PC-9 (cell line): ENCODE measurements around the gene MXRA5. TPM values are rescaled to one million over a fixed set of nuclear protein-coding genes. Genes with fewer than 3 reads are reported as not detected.

Experiments
- BruUV-seq: library from RNA; stranded (reverse); fragments of 400-500 nt; replicated peaks from 2 replicates; lab custom pipeline; 2021; lab: Mats Ljungman, UMichigan
- CTCF ChIA-PET: fragments of 300-600 bp; sonication (Branson Sonifier 250); formaldehyde crosslinking; loops from one replicate; lab custom pipeline; 2022; ENCODE audit warnings: antibody characterized with exemption; lab: Charles Lee
- POLR2A ChIA-PET: fragments of 300-600 bp; sonication (Branson Sonifier 250); formaldehyde crosslinking; loops from one replicate; lab custom pipeline; 2022; ENCODE audit warnings: antibody characterized with exemption; ENCODE audit not compliant: unreplicated experiment; lab: Charles Lee
- DNase-seq, 2 experiments: peaks; one replicate each; pipeline versions ENCODE4 v3.0.0 to v3.0.0-alpha.2; 2015 to 2022; ENCODE audit warnings: mixed read lengths in 1 of 2
- H2AFZ ChIP-seq: fragments of 200-600 bp; sonication (generic); 2 replicates; pipeline ENCODE4 v1.8.1; 2017; ENCODE audit warnings: antibody characterized with exemption
- H3F3A ChIP-seq: fragments of 200-600 bp; sonication (generic); 2 replicates; pipeline ENCODE4 v1.8.1; 2017; ENCODE audit warnings: antibody characterized with exemption, mild to moderate bottlenecking, low read depth; ENCODE audit not compliant: insufficient read depth
- H3K27ac ChIP-seq: fragments of 200-600 bp; sonication (generic); 2 replicates; pipeline ENCODE4 v1.6.1; 2016; ENCODE audit warnings: mixed run types
- H3K27me3 ChIP-seq: fragments of 200-600 bp; sonication (generic); 2 replicates; pipeline ENCODE4 v1.6.1; 2016; ENCODE audit warnings: low read depth, mixed run types; ENCODE audit not compliant: insufficient read depth
- H3K36me3 ChIP-seq: fragments of 200-600 bp; sonication (generic); 2 replicates; pipeline ENCODE4 v1.6.1; 2016; ENCODE audit warnings: low read depth, mixed run types
- H3K4me1 ChIP-seq: fragments of 200-600 bp; sonication (generic); replicated peaks from 2 replicates; pipeline ENCODE4 v1.6.1; 2016; ENCODE audit warnings: mixed run types; ENCODE audit not compliant: insufficient read depth
- H3K4me2 ChIP-seq: fragments of 200-600 bp; sonication (generic); 2 replicates; pipeline ENCODE4 v1.6.1; 2017; ENCODE audit warnings: mixed run types
- H3K4me3 ChIP-seq: fragments of 200-600 bp; sonication (generic); 2 replicates; pipeline ENCODE4 v1.6.1; 2016; ENCODE audit warnings: mixed run types
- H3K79me2 ChIP-seq: fragments of 200-600 bp; sonication (generic); 2 replicates; pipeline ENCODE4 v1.6.1; 2017; ENCODE audit warnings: low read depth, mixed run types
- H3K9me2 ChIP-seq: fragments of 200-600 bp; sonication (generic); 2 replicates; pipeline ENCODE4 v1.8.1; 2017; ENCODE audit warnings: mild to moderate bottlenecking; ENCODE audit not compliant: insufficient read depth
- H3K9me3 ChIP-seq: fragments of 200-600 bp; sonication (generic); 2 replicates; pipeline ENCODE4 v1.8.1; 2016; ENCODE audit warnings: low read depth; ENCODE audit not compliant: insufficient read depth
- H4K20me1 ChIP-seq: fragments of 200-600 bp; sonication (generic); 2 replicates; pipeline ENCODE4 v1.8.1; 2017; ENCODE audit not compliant: insufficient read depth
- CTCF ChIP-seq: fragments of 200-600 bp; sonication (generic); conservative IDR thresholded peaks from 2 replicates; pipeline ENCODE4 v1.6.1; 2017; ENCODE audit warnings: mixed run types, antibody characterized with exemption, mild to moderate bottlenecking, moderate library complexity
- EZH2 ChIP-seq: fragments of 200-600 bp; sonication (generic); IDR thresholded peaks from 2 replicates; pipeline ENCODE4 v1.8.0; 2017; ENCODE audit warnings: antibody characterized with exemption, low read depth
- intact Hi-C: fragments of 100-400 bp; cut with micrococcal nuclease; formaldehyde crosslinking; loops from one replicate; pipeline ENCODE4 v1.10.0; 2022; ENCODE audit not compliant: unreplicated experiment
- total RNA-seq: library from RNA; stranded (reverse); gene quantifications from 2 replicates; pipeline ENCODE4 v1.2.3, GENCODE V29; 2021

The MXRA5 gene
- total RNA-seq, 1 experiment from 2014 or later, result not detected

- POLR2A ChIA-PET, result no interaction called here
- intact Hi-C loops, result no loop called here
- no peaks in the 10 kb centered on the region for H3K9me3 ChIP-seq
Measured at GRCh38 chrX:3293251-3293650, 53.2 kb downstream of the MXRA5 start.

GRCh38 chrX:3290561-3290960, 55.9 kb downstream of the MXRA5 start:
- intact Hi-C loops, result no loop called here
- Histone ChIP-seq H4K20me1 (no peaks in the 10 kb centered on the region), H2AFZ (no peak overlapping the region), H3F3A (no peaks in the 10 kb centered on the region), H3K27me3 (no peaks in the 10 kb centered on the region), H3K27ac (no peak overlapping the region), H3K9me2 (no peaks in the 10 kb centered on the region), H3K36me3 (no peaks in the 10 kb centered on the region), H3K4me1 (no peaks in the 10 kb centered on the region), H3K9me3 (no peaks in the 10 kb centered on the region), H3K79me2 (no peaks in the 10 kb centered on the region), H3K4me2 (no peak overlapping the region), H3K4me3 (no peak overlapping the region)
- BruUV-seq, result no TSS peak
- no peak for DNase-seq
- POLR2A ChIA-PET, result no interaction called here
- TF ChIP-seq EZH2, result no peak
- TF ChIP-seq CTCF, result no peak
- CTCF ChIA-PET, result no interaction called here

More at GRCh38 chrX:3293251-3293650, 53.2 kb downstream of the MXRA5 start:
- Histone ChIP-seq H3K4me3 (no peak overlapping the region), H3K4me1 (no peaks in the 10 kb centered on the region), H2AFZ (no peak overlapping the region), H3K9me2 (no peaks in the 10 kb centered on the region), H3K27ac (no peak overlapping the region), H3K79me2 (no peaks in the 10 kb centered on the region), H3K27me3 (no peaks in the 10 kb centered on the region), H3K36me3 (no peaks in the 10 kb centered on the region), H3F3A (no peaks in the 10 kb centered on the region), H4K20me1 (no peaks in the 10 kb centered on the region), H3K4me2 (no peak overlapping the region)
- DNase-seq, result no peak
- no peak for TF ChIP-seq CTCF
- no peak for TF ChIP-seq EZH2
- CTCF ChIA-PET, result no interaction called here
- no TSS peak for BruUV-seq

GRCh38 chrX:3286196-3286945, 60.1 kb downstream of the MXRA5 start:
- Histone ChIP-seq H3K9me2 (no peaks in the 10 kb centered on the region), H3K27me3 (no peaks in the 10 kb centered on the region), H3K27ac (no peak overlapping the region), H3K4me2 (peak overlapping the region; percentile 6; the same call in 1 of the 2 replicates), H4K20me1 (no peaks in the 10 kb centered on the region), H3K4me3 (no peak overlapping the region), H3F3A (no peaks in the 10 kb centered on the region), H3K9me3 (no peaks in the 10 kb centered on the region), H3K36me3 (no peaks in the 10 kb centered on the region), H3K4me1 (no peaks in the 10 kb centered on the region), H3K79me2 (no peaks in the 10 kb centered on the region), H2AFZ (no peak overlapping the region)
- no TSS peak for BruUV-seq
- intact Hi-C loops, result no loop called here
- no peak for TF ChIP-seq EZH2
- TF ChIP-seq CTCF, result no peak
- peak; percentile 0 to 61 for DNase-seq
- CTCF ChIA-PET, result no interaction called here
- POLR2A ChIA-PET, result no interaction called here
